H1 (cell line): Measurements from ENCODE around the gene IGLON5. TPM values are rescaled to one million over a fixed set of nuclear protein-coding genes. Genes with fewer than 3 reads are reported as not detected.

Experiments used
- CTCF ChIA-PET: fragments of 300-600 bp; sonication (Branson Sonifier 250); formaldehyde crosslinking; loops from one replicate; lab custom pipeline; 2021; ENCODE audit not compliant: partially characterized antibody; lab: Charles Lee
- POLR2A ChIA-PET: fragments of 300-600 bp; sonication (Branson Sonifier 250); formaldehyde crosslinking; loops from one replicate; lab custom pipeline; 2021; ENCODE audit warnings: inconsistent platforms; ENCODE audit not compliant: partially characterized antibody; lab: Charles Lee
- DNase-seq, 2 experiments: peaks; one replicate each; pipeline versions ENCODE4 v3.0.0 to v3.0.0-alpha.2; 2010 to 2022; ENCODE audit warnings: low spot score in 2 of 2, low read depth in 1 of 2, mixed read lengths in 1 of 2
- FAIRE-seq: peaks from 2 replicates; lab custom pipeline; 2011; peaks lifted over from hg19 to GRCh38; lab: Jason Lieb, UNC
- H2AFZ ChIP-seq: 2 replicates; pipeline ENCODE4 v1.8.1; 2012; ENCODE audit warnings: low read length, inconsistent platforms
- H2AK5ac ChIP-seq: 2 replicates; pipeline ENCODE4 v1.6.1; 2013; ENCODE audit warnings: low read depth, low read length
- H2BK120ac ChIP-seq: replicated peaks from 2 replicates; pipeline ENCODE3; 2013; ENCODE audit warnings: low read depth, low read length, inconsistent platforms
- H2BK12ac ChIP-seq: 2 replicates; pipeline ENCODE4 v1.6.1; 2013; ENCODE audit warnings: low read depth, low read length
- H2BK15ac ChIP-seq: 2 replicates; pipeline ENCODE4 v1.6.1; 2013; ENCODE audit warnings: low read length
- H2BK20ac ChIP-seq: 2 replicates; pipeline ENCODE4 v1.6.1; 2013; ENCODE audit warnings: low read length
- H2BK5ac ChIP-seq: 2 replicates; pipeline ENCODE4 v1.6.1; 2013; ENCODE audit warnings: low read depth, low read length
- H3K14ac ChIP-seq: 2 replicates; pipeline ENCODE4 v1.6.1; 2013; ENCODE audit warnings: inconsistent platforms; ENCODE audit not compliant: insufficient read length
- H3K18ac ChIP-seq: 2 replicates; pipeline ENCODE4 v1.6.1; 2013; ENCODE audit warnings: low read length; ENCODE audit errors: extremely low read depth
- H3K23ac ChIP-seq: 2 replicates; pipeline ENCODE4 v1.6.1; 2013; ENCODE audit warnings: inconsistent platforms; ENCODE audit not compliant: insufficient read length
- H3K23me2 ChIP-seq: 2 replicates; pipeline ENCODE4 v1.6.1; 2013; ENCODE audit warnings: low read depth, low read length
- H3K27ac ChIP-seq: 2 replicates; pipeline ENCODE4 v1.6.1; 2011; ENCODE audit warnings: low read depth, low read length, inconsistent platforms
- H3K27me3 ChIP-seq, 4 experiments: replicated peaks in 1 of 4; 1 replicate in 1 of 4; 2 replicates in 3 of 4; pipeline versions ENCODE4 v1.6.1 to v1.8.1; 2011 to 2013; ENCODE audit warnings: low read length in 3 of 4, mild to moderate bottlenecking in 3 of 4, inconsistent platforms in 2 of 4, mixed read lengths in 2 of 4, moderate library complexity in 1 of 4; ENCODE audit not compliant: control insufficient read depth in 3 of 4, insufficient read depth in 3 of 4; ENCODE audit errors: extremely low read depth in 1 of 4
- H3K36me3 ChIP-seq, 4 experiments: 2 replicates each; pipeline versions ENCODE4 v1.6.1 to v1.8.1; 2011 to 2013; ENCODE audit warnings: mild to moderate bottlenecking in 4 of 4, low read length in 3 of 4, moderate library complexity in 2 of 4, control low read depth in 1 of 4, inconsistent platforms in 1 of 4; ENCODE audit not compliant: insufficient read depth in 4 of 4, control insufficient read depth in 2 of 4
- H3K4ac ChIP-seq: replicated peaks from 2 replicates; pipeline ENCODE3; 2013; ENCODE audit warnings: low read length, low read depth, mixed read lengths, inconsistent platforms; ENCODE audit not compliant: insufficient read length
- H3K4me1 ChIP-seq, 4 experiments: replicated peaks in 1 of 4; 1 replicate in 1 of 4; 2 replicates in 3 of 4; pipeline versions ENCODE4 v1.6.1 to v1.8.1; 2011 to 2013; ENCODE audit warnings: low read length in 3 of 4, inconsistent platforms in 2 of 4, mixed read lengths in 1 of 4; ENCODE audit not compliant: insufficient read depth in 4 of 4, control insufficient read depth in 3 of 4
- H3K4me2 ChIP-seq, 2 experiments: 2 replicates each; pipeline versions ENCODE4 v1.6.1 to v1.8.1; 2011 to 2013; ENCODE audit warnings: low read depth in 2 of 2, low read length in 2 of 2, control low read depth in 1 of 2, inconsistent platforms in 1 of 2, mild to moderate bottlenecking in 1 of 2; ENCODE audit not compliant: insufficient read depth in 1 of 2
- H3K4me3 ChIP-seq, 4 experiments: fragments of 200-600, 300-600 bp in 1 of 4; sonication (generic), shearing (Covaris generic), sonication (Bioruptor Twin) in 1 of 4; 2 replicates each; pipeline versions ENCODE4 v1.5.1 to v1.8.1; 2011 to 2016; ENCODE audit warnings: low read length in 4 of 4, low read depth in 3 of 4, control low read depth in 2 of 4, inconsistent platforms in 2 of 4, mild to moderate bottlenecking in 2 of 4, mixed read lengths in 1 of 4, moderate library complexity in 1 of 4; ENCODE audit not compliant: insufficient read depth in 2 of 4; ENCODE audit errors: extremely low read depth in 1 of 4
- H3K56ac ChIP-seq: replicated peaks from 2 replicates; pipeline ENCODE3; 2013; ENCODE audit warnings: low read depth, mild to moderate bottlenecking, mixed read lengths, low read length, inconsistent platforms; ENCODE audit not compliant: insufficient read length
- H3K79me1 ChIP-seq: 2 replicates; pipeline ENCODE4 v1.6.1; 2013; ENCODE audit warnings: low read depth, low read length, control low read depth
- H3K79me2 ChIP-seq, 2 experiments: 2 replicates each; pipeline versions ENCODE4 v1.6.1 to v1.8.1; 2012 to 2013; ENCODE audit warnings: low read length in 2 of 2, mild to moderate bottlenecking in 2 of 2, inconsistent platforms in 1 of 2; ENCODE audit not compliant: insufficient read depth in 2 of 2, control insufficient read depth in 1 of 2
- H3K9ac ChIP-seq, 4 experiments: replicated peaks in 1 of 4; 1 replicate in 1 of 4; 2 replicates in 3 of 4; pipeline versions ENCODE4 v1.6.1 to v1.8.1; 2011 to 2013; ENCODE audit warnings: low read depth in 3 of 4, low read length in 3 of 4, control low read depth in 2 of 4, mild to moderate bottlenecking in 2 of 4, moderate library complexity in 2 of 4, inconsistent platforms in 1 of 4; ENCODE audit errors: extremely low read depth in 1 of 4
- H3K9me3 ChIP-seq, 2 experiments: 2 replicates each; pipeline versions ENCODE4 v1.6.1 to v1.8.1; 2012 to 2013; ENCODE audit warnings: mild to moderate bottlenecking in 2 of 2, moderate library complexity in 2 of 2, control low read depth in 1 of 2, inconsistent platforms in 1 of 2, low read depth in 1 of 2, low read length in 1 of 2, mixed read lengths in 1 of 2; ENCODE audit not compliant: insufficient read depth in 2 of 2
- H4K20me1 ChIP-seq, 2 experiments: replicated peaks in 1 of 2; 2 replicates each; pipeline versions ENCODE3 to v1.8.1; 2011 to 2013; ENCODE audit warnings: inconsistent platforms in 2 of 2, low read length in 2 of 2, mild to moderate bottlenecking in 1 of 2; ENCODE audit not compliant: insufficient read depth in 2 of 2, control insufficient read depth in 1 of 2
- H4K5ac ChIP-seq: 2 replicates; pipeline ENCODE4 v1.6.1; 2013; ENCODE audit warnings: low read length, low read depth, mixed read lengths, inconsistent platforms; ENCODE audit not compliant: insufficient read length
- H4K8ac ChIP-seq: 2 replicates; pipeline ENCODE4 v1.8.0; 2013; ENCODE audit warnings: mild to moderate bottlenecking, moderate library complexity, low read length, inconsistent platforms; ENCODE audit not compliant: insufficient read depth; ENCODE audit errors: extremely low read depth
- H4K91ac ChIP-seq: replicated peaks from 2 replicates; pipeline ENCODE3; 2013; ENCODE audit warnings: low read length, mixed read lengths, inconsistent platforms; ENCODE audit not compliant: insufficient read length
- ATF3 ChIP-seq: IDR thresholded peaks from 2 replicates; pipeline ENCODE4 v1.6.1; 2011; ENCODE audit warnings: low read depth, mild to moderate bottlenecking, low read length; ENCODE audit not compliant: insufficient read depth
- CBX8 ChIP-seq: fragments of 300-800, 300-1000 bp; sonication (generic); IDR thresholded peaks from 2 replicates; pipeline ENCODE4 v1.7.1; 2016; ENCODE audit warnings: low read depth, low read length, borderline replicate concordance
- CTBP2 ChIP-seq: IDR thresholded peaks from 2 replicates; pipeline ENCODE4 v1.7.0; 2011; ENCODE audit warnings: borderline replicate concordance, mild to moderate bottlenecking, moderate library complexity, mixed read lengths, low read length; ENCODE audit not compliant: insufficient read depth, insufficient read length
- KDM1A ChIP-seq: fragments of 200-600, 300-600 bp; sonication (generic); IDR thresholded peaks from 2 replicates; pipeline ENCODE4 v1.7.1; 2016; ENCODE audit warnings: mild to moderate bottlenecking, low read length, borderline replicate concordance
- NRF1 ChIP-seq: IDR thresholded peaks from 2 replicates; pipeline ENCODE4 v1.6.1; 2011; ENCODE audit warnings: mild to moderate bottlenecking, low read depth, low read length, improper control_type of control experiment
- POLR2A ChIP-seq, 2 experiments: IDR thresholded peaks; 1 replicate in 1 of 2; 2 replicates in 1 of 2; pipeline ENCODE4 v1.6.1; 2011; ENCODE audit warnings: low read depth in 2 of 2, low read length in 2 of 2, mild to moderate bottlenecking in 2 of 2; ENCODE audit errors: control extremely low read depth in 1 of 2
- RNF2 ChIP-seq: fragments of 200-900, 300-1000 bp; sonication (generic); IDR thresholded peaks from 2 replicates; pipeline ENCODE4 v1.7.1; 2016; ENCODE audit warnings: borderline replicate concordance, low read depth, mild to moderate bottlenecking, antibody characterized with exemption, low read length; ENCODE audit not compliant: poor library complexity, severe bottlenecking; ENCODE audit errors: missing control alignments
- WGBS, 2 experiments: shearing (Covaris generic) in 1 of 2; methylation state at CpG; one replicate each; pipeline versions ENCODE4 v1.1.6 to v1.1.7; 2013 to 2015; ENCODE audit warnings: low lambda C conversion rate in 2 of 2, mixed read lengths in 2 of 2, inconsistent platforms in 1 of 2, low coverage in 1 of 2, missing lambda C conversion rate in 1 of 2; ENCODE audit not compliant: insufficient replicate concordance in 2 of 2, insufficient coverage in 1 of 2, insufficient read length in 1 of 2; ENCODE audit errors: extremely low coverage in 1 of 2, missing lambda C conversion rate in 1 of 2; 5-methylcytosine and 5-hydroxymethylcytosine counted together
- polyA plus RNA-seq, 7 experiments: library from polyadenylated mRNA; depleted of rRNA in 3 of 7; stranded (reverse) in 5 of 7; unstranded in 2 of 7; fragments of >200 nt in 5 of 7; fragments of 200-250 nt in 2 of 7; gene quantifications; 1 replicate in 5 of 7; 2 replicates in 1 of 7; 4 replicates in 1 of 7; pipeline versions ENCODE4 v1.2.1 to v1.2.3, GENCODE V29; 2011 to 2013; ENCODE audit warnings: missing spikeins in 2 of 7, mixed read lengths in 2 of 7
- total RNA-seq: library from RNA; stranded (reverse); fragmentation: NEBNext Ultra II Directional; extraction: Animal tissue kit (Norgen Biotek cat#: 25700); gene quantifications from 2 replicates; pipeline ENCODE4 v1.2.1, GENCODE V29; 2021

The IGLON5 gene
- total and polyA plus RNA-seq, 2 of the 8 experiments (the other 6 are each of a cell fraction or from before 2014, with no cell fraction given): 31.8 to 34.6 TPM

DNA sequence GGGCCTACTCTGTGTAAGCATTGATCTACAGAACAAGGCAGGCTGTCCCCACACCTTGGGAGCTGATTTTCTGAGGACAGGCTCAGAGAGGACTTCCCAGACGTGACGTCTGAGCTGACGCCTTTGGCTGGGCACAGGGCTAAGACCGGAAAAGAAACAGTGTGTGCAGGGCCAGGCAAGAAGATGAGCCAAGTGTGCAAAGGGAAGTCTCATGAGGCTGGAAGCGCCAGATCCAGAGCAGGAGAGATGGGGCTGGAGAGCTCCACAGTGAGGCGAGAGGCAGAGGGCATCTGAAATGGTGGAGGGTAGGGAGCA lies 12.7 kb downstream of the IGLON5 start:
- H2BK20ac ChIP-seq: no peak overlapping the region
- H3K79me2 ChIP-seq: no peaks in the 10 kb centered on the region
- peaks cover 11% of the 10 kb centered on the region; the same call in 1 of the 2 replicates for H3K23me2 ChIP-seq
- peaks cover 4 to 19% of the 10 kb centered on the region in 2 experiments for H4K20me1 ChIP-seq
- H3K4me1 ChIP-seq: peaks cover 0 to 12% (median 7%) of the 10 kb centered on the region in 4 experiments; a peak in 5 of 7 replicates
- H2BK15ac ChIP-seq: no peak overlapping the region
- H3K56ac ChIP-seq: no peak overlapping the region
- peaks cover 0 to 6% (median 5%) of the 10 kb centered on the region in 4 experiments; a peak in 4 of 7 replicates for H3K27me3 ChIP-seq
- H2AK5ac ChIP-seq: no peak overlapping the region
- no peak overlapping the region for H3K9ac ChIP-seq
- H4K8ac ChIP-seq: no peak overlapping the region; the same call in 1 of the 2 replicates
- no peak overlapping the region for H3K4me3 ChIP-seq
- no peak overlapping the region for H2BK120ac ChIP-seq
- no peak overlapping the region for H2BK5ac ChIP-seq
- FAIRE-seq (no peak), DNase-seq (no peak)
- no peak overlapping the region for H3K4ac ChIP-seq
- no peak overlapping the region for H2BK12ac ChIP-seq
- H4K5ac ChIP-seq: no peak overlapping the region
- 78% methylated on average over 6 of the region's 6 CpGs; no CpG with 5 or more reads in 1 of the 2 experiments for WGBS, 2 experiments
- H3K14ac ChIP-seq: no peak overlapping the region
- no peak overlapping the region for H3K27ac ChIP-seq
- H3K23ac ChIP-seq: no peak overlapping the region
- H3K4me2 ChIP-seq: no peak overlapping the region
- ChIA-PET CTCF (interaction anchor here (0.6 to 2.1 kb wide), 7 partner anchors 9 to 643 kb away, joined by 3 to 7 read pairs (median 4); partner anchors contain the start of gene VSIG10L), POLR2A (interaction anchor here (1.3 kb wide), 1 partner anchor 9 kb away, joined by 3 read pairs; no protein-coding TSS in a partner anchor)
- H4K91ac ChIP-seq: no peak overlapping the region
- peaks cover 0 to 7% (median 0%) of the 10 kb centered on the region in 4 experiments; a peak in 1 of 8 replicates for H3K36me3 ChIP-seq
- H3K18ac ChIP-seq: no peak overlapping the region
- H3K79me1 ChIP-seq: peaks cover 9% of the 10 kb centered on the region
- H2AFZ ChIP-seq: no peak overlapping the region
- no peaks in the 10 kb centered on the region for H3K9me3 ChIP-seq
- TF ChIP-seq KDM1A (no peak), CTBP2 (no peak), NRF1 (no peak), POLR2A (IDR thresholded peaks at IDR 0.05; ENCODE audit: control extremely low read depth in 1 of 2, low read depth in 2 of 2, low read length in 2 of 2) (no peak), CBX8 (no peak), ATF3 (no peak), RNF2 (no peak)
